Gastrocnemius medialis (tissue), 4 donors: ENCODE measurements around the gene SAMD7.

Source experiments
- CTCF ChIP-seq, 5 experiments: fragments of 450-650 bp in 3 of 5; fragments of 200-600 bp in 2 of 5; sonication (generic) in 2 of 5; IDR thresholded peaks in 4 of 5; conservative IDR thresholded peaks in 1 of 5; 1 replicate in 4 of 5; 2 replicates in 1 of 5; pipeline ENCODE4 v1.5.1; 2016 to 2019; ENCODE audit warnings: antibody characterized with exemption in 5 of 5, mild to moderate bottlenecking in 3 of 5, moderate library complexity in 3 of 5
- POLR2A ChIP-seq, 2 donors: fragments of 450-650 bp; IDR thresholded peaks; one replicate each; pipeline ENCODE4 v1.6.1; 2017; ENCODE audit warnings: antibody characterized with exemption in 2 of 2, mild to moderate bottlenecking in 2 of 2, moderate library complexity in 2 of 2

DNA sequence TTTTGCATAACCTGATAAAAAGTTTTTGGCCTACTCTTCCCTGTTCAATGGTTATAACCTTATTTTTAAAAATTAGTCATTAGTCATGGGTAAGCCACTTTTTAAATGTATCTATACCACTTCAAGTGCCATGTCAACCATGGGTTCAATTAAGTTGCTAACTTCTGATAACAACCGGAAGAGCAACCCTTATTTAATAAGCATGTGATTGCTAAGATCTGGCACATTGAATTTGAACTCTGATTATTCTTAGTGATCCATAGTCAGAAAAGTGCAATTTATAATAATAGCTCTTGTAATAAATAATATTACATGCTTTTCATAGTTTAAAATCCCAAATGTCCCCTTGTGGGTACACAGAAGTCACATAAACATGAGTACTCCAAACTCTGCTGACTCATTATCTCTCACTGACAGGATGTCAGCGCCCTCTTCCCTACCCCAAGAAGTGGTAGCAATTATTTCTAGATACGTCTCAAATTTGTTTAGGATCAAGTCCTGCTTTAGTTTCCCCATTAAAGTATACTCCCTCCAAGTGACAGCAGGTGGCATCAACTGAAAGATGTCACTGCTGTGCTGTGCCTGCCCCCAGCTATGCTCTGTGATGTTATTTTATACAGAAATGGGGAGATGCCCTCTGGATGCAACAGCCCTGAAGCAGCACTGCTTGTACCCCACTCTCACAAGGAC is 18.6 kb downstream of the SAMD7 start:
- no peak for TF ChIP-seq CTCF (IDR thresholded peaks at IDR 0.05 in 4 of 5, conservative IDR thresholded peaks at IDR 0.05 in 1 of 5)
- no peak for TF ChIP-seq POLR2A (IDR thresholded peaks at IDR 0.05)
